ENCODE results near the gene MFN2.
A peak's percentile ranks its signal among the peaks of the same experiment; 100 is the strongest.
"Not testable (repeated sequence)": the region's sequence is repeated elsewhere in the genome, so short reads cannot be mapped to it uniquely, and the experiment has no call there.

Gene MFN2

GRCh38 chr1:12031039-12031980 is 51.1 kb downstream of the MFN2 start:
- Histone ChIP-seq H2BK15ac (replicated peaks; ENCODE audit: low read depth) (no peak overlapping the region), H4K8ac (ENCODE audit: low read depth, low read length) (no peak overlapping the region), H2AK5ac (ENCODE audit: low read length) (no peak overlapping the region), H2BK5ac (ENCODE audit: low read length) (no peak overlapping the region), H3K4me1 (ENCODE audit: control insufficient read depth, low read depth, low read length) (no peaks in the 10 kb centered on the region), H3K4me3 (ENCODE audit: low read length) (no peak overlapping the region), H3K23ac (ENCODE audit: low read length) (no peak overlapping the region), H3K56ac (ENCODE audit: low read length) (no peak overlapping the region), H3K36me3 (ENCODE audit: control insufficient read depth, insufficient read depth, low read length) (peaks cover 6% of the 10 kb centered on the region), H3K4me2 (ENCODE audit: low read length) (no peak overlapping the region), H3K27ac (ENCODE audit: low read depth, low read length) (no peak overlapping the region), H2BK120ac (ENCODE audit: low read depth, low read length) (no peak overlapping the region), H3K79me1 (ENCODE audit: low read length) (no peaks in the 10 kb centered on the region), H3K4ac (ENCODE audit: low read depth, low read length) (no peak overlapping the region), H4K5ac (ENCODE audit: low read length) (no peak overlapping the region), H3K27me3 (ENCODE audit: insufficient read depth, low read length, poor library complexity) (no peaks in the 10 kb centered on the region), H3K18ac (ENCODE audit: low read length) (no peak overlapping the region), H3K79me2 (ENCODE audit: control insufficient read depth, insufficient read depth, low read length) (no peaks in the 10 kb centered on the region), H3K9ac (ENCODE audit: low read length) (no peak overlapping the region)
- no CpG with 5 or more reads among the region's 20 CpGs for WGBS (ENCODE audit: extremely low coverage, insufficient coverage, low lambda C conversion rate)
- peak; percentile 33 for DNase-seq

DNA sequence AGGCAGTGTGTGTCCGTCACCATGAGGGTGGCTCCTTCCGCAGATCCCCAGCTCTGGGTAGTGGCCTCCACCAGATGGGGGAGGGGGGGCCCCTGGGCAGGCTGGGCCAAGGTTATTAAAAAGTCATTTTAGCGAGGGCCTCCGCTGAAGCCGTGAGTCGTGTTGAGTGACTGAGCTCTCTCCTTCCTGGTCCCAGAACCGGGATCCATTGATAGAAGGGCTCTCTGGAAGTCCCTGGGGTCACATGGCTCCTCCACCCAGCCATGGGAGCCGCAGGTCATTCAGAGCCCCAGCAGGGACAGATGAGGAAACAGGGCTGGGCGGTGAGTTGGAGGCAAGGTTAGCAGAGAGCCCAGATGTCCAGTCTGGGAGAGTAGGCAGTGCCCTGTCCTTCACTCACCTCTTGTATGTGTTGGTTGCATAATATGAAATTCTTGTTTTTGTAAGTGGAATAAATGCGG is 51.9 kb downstream of the MFN2 start:
- Histone ChIP-seq H3K18ac (ENCODE audit: low read length) (no peak overlapping the region), H2BK5ac (ENCODE audit: low read length) (no peak overlapping the region), H3K4ac (ENCODE audit: low read depth, low read length) (no peak overlapping the region), H3K23ac (ENCODE audit: low read length) (no peak overlapping the region), H3K4me1 (ENCODE audit: control insufficient read depth, low read depth, low read length) (no peaks in the 10 kb centered on the region), H3K27ac (ENCODE audit: low read depth, low read length) (no peak overlapping the region), H3K79me2 (ENCODE audit: control insufficient read depth, insufficient read depth, low read length) (no peaks in the 10 kb centered on the region), H2BK120ac (ENCODE audit: low read depth, low read length) (no peak overlapping the region), H3K36me3 (ENCODE audit: control insufficient read depth, insufficient read depth, low read length) (peaks cover 4% of the 10 kb centered on the region), H3K79me1 (ENCODE audit: low read length) (no peaks in the 10 kb centered on the region), H2BK15ac (replicated peaks; ENCODE audit: low read depth) (no peak overlapping the region), H4K5ac (ENCODE audit: low read length) (no peak overlapping the region), H3K27me3 (ENCODE audit: insufficient read depth, low read length, poor library complexity) (no peaks in the 10 kb centered on the region), H4K8ac (ENCODE audit: low read depth, low read length) (no peak overlapping the region), H3K4me2 (ENCODE audit: low read length) (no peak overlapping the region), H3K4me3 (ENCODE audit: low read length) (no peak overlapping the region), H2AK5ac (ENCODE audit: low read length) (no peak overlapping the region), H3K56ac (ENCODE audit: low read length) (no peak overlapping the region), H3K9ac (ENCODE audit: low read length) (no peak overlapping the region)
- DNase-seq, result no peak
- WGBS (ENCODE audit: extremely low coverage, insufficient coverage, low lambda C conversion rate), result no CpG with 5 or more reads among the region's 10 CpGs

DNA sequence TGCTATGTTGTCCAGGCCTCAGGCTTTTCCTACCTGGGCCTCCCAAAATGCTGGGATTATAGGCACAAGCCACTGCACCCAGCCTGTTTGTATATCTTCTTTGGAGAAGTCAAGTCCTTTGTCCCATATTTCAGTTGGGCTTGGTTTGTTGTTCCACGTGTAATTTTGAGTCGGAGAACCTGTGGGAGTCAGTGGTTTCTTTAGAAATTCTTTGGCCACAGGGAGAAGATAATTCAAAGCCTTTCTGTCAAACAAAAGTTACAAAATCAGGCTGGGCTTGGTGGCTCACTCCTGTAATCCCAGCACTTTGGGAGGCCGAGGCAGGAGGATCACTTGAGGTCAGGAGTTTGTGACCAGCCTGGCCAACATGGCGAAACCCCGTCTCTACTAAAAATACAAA is 53.2 kb downstream of the MFN2 start:
- not testable (repeated sequence) for H3K27ac ChIP-seq (ENCODE audit: low read depth, low read length); H3K23ac ChIP-seq (ENCODE audit: low read length); H3K4me3 ChIP-seq (ENCODE audit: low read length); H3K79me1 ChIP-seq (ENCODE audit: low read length); H2BK5ac ChIP-seq (ENCODE audit: low read length); H2BK15ac ChIP-seq (replicated peaks; ENCODE audit: low read depth); H3K56ac ChIP-seq (ENCODE audit: low read length); H2AK5ac ChIP-seq (ENCODE audit: low read length); DNase-seq; H3K4ac ChIP-seq (ENCODE audit: low read depth, low read length); H4K8ac ChIP-seq (ENCODE audit: low read depth, low read length); H4K5ac ChIP-seq (ENCODE audit: low read length); H3K4me1 ChIP-seq (ENCODE audit: control insufficient read depth, low read depth, low read length); H2BK120ac ChIP-seq (ENCODE audit: low read depth, low read length); H3K36me3 ChIP-seq (ENCODE audit: control insufficient read depth, insufficient read depth, low read length); H3K27me3 ChIP-seq (ENCODE audit: insufficient read depth, low read length, poor library complexity); H3K9ac ChIP-seq (ENCODE audit: low read length); H3K4me2 ChIP-seq (ENCODE audit: low read length); H3K18ac ChIP-seq (ENCODE audit: low read length); H3K79me2 ChIP-seq (ENCODE audit: control insufficient read depth, insufficient read depth, low read length)
- WGBS (ENCODE audit: extremely low coverage, insufficient coverage, low lambda C conversion rate), result no CpG with 5 or more reads among the region's 5 CpGs

DNA sequence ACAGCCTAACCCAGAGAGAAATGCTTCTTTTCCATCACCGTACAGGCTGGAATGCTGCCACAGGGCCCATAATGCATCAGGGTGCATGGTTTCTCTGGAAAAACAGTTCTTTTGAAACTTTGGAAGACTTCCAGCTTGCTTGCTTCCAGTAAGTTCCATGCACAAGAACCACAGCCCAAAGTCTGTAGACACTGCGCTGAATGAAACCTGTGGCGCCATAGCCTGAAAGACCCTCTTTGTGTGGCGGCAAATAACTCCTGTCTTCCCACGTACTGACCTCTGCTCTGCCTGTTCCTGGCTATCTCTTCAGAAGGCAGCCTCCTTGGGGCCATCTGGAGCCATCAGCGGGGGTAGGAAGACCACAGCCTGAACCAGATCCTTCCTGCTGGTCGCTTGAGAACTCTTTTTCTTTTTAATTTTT is 54.1 kb downstream of the MFN2 start:
- Histone ChIP-seq H2AK5ac (ENCODE audit: low read length) (no peak overlapping the region), H3K18ac (ENCODE audit: low read length) (no peak overlapping the region), H3K4me2 (ENCODE audit: low read length) (no peak overlapping the region), H3K36me3 (ENCODE audit: control insufficient read depth, insufficient read depth, low read length) (peaks cover 4% of the 10 kb centered on the region), H3K79me2 (ENCODE audit: control insufficient read depth, insufficient read depth, low read length) (no peaks in the 10 kb centered on the region), H3K23ac (ENCODE audit: low read length) (no peak overlapping the region), H3K27me3 (ENCODE audit: insufficient read depth, low read length, poor library complexity) (no peaks in the 10 kb centered on the region), H3K27ac (ENCODE audit: low read depth, low read length) (no peak overlapping the region), H3K79me1 (ENCODE audit: low read length) (no peaks in the 10 kb centered on the region), H3K4me1 (ENCODE audit: control insufficient read depth, low read depth, low read length) (no peaks in the 10 kb centered on the region), H3K4me3 (ENCODE audit: low read length) (no peak overlapping the region), H3K9ac (ENCODE audit: low read length) (no peak overlapping the region), H2BK15ac (replicated peaks; ENCODE audit: low read depth) (no peak overlapping the region), H3K56ac (ENCODE audit: low read length) (no peak overlapping the region), H2BK120ac (ENCODE audit: low read depth, low read length) (no peak overlapping the region), H3K4ac (ENCODE audit: low read depth, low read length) (no peak overlapping the region), H2BK5ac (ENCODE audit: low read length) (no peak overlapping the region), H4K5ac (ENCODE audit: low read length) (no peak overlapping the region), H4K8ac (ENCODE audit: low read depth, low read length) (no peak overlapping the region)
- no peak for DNase-seq
- no CpG with 5 or more reads among the region's 7 CpGs for WGBS (ENCODE audit: extremely low coverage, insufficient coverage, low lambda C conversion rate)

DNA sequence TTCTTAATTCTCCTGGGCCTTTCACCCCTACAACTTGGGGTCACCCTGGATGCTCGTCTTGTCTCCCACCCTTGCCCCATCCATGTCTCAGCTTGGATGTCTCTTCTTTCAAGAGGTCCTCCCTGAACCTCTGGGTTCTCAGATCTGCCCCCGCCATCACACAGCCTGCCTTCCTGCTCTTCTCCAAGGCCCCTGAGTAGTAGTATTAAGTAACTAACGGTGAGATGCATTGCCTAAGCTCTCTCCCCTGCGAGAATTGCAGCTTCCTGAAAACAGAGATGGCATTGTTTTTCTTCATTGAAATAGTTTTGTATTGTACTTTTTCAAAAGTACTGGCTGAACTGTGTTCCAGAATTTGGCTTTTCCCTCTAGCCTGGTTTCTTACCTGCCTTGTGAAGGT is 55.1 kb downstream of the MFN2 start:
- Histone ChIP-seq H2BK5ac (ENCODE audit: low read length) (no peak overlapping the region), H2BK15ac (replicated peaks; ENCODE audit: low read depth) (no peak overlapping the region), H3K4me3 (ENCODE audit: low read length) (no peak overlapping the region), H3K4me1 (ENCODE audit: control insufficient read depth, low read depth, low read length) (no peaks in the 10 kb centered on the region), H3K79me2 (ENCODE audit: control insufficient read depth, insufficient read depth, low read length) (no peaks in the 10 kb centered on the region), H3K27ac (ENCODE audit: low read depth, low read length) (no peak overlapping the region), H3K9ac (ENCODE audit: low read length) (no peak overlapping the region), H3K27me3 (ENCODE audit: insufficient read depth, low read length, poor library complexity) (no peaks in the 10 kb centered on the region), H3K79me1 (ENCODE audit: low read length) (no peaks in the 10 kb centered on the region), H3K4me2 (ENCODE audit: low read length) (no peak overlapping the region), H3K18ac (ENCODE audit: low read length) (no peak overlapping the region), H3K36me3 (ENCODE audit: control insufficient read depth, insufficient read depth, low read length) (peaks cover 2% of the 10 kb centered on the region), H2BK120ac (ENCODE audit: low read depth, low read length) (no peak overlapping the region), H3K56ac (ENCODE audit: low read length) (no peak overlapping the region), H3K4ac (ENCODE audit: low read depth, low read length) (no peak overlapping the region), H3K23ac (ENCODE audit: low read length) (no peak overlapping the region), H4K8ac (ENCODE audit: low read depth, low read length) (no peak overlapping the region), H2AK5ac (ENCODE audit: low read length) (no peak overlapping the region), H4K5ac (ENCODE audit: low read length) (no peak overlapping the region)
- no peak for DNase-seq
- no CpG with 5 or more reads among the region's 4 CpGs for WGBS (ENCODE audit: extremely low coverage, insufficient coverage, low lambda C conversion rate)
